Amniotic stem cell (primary cell): ENCODE results near the gene ZBED4.

Experiments used
- DNase-seq: peaks from one replicate; lab custom pipeline; 2025; lab: John Stamatoyannopoulos, UW

The ZBED4 gene

DNA sequence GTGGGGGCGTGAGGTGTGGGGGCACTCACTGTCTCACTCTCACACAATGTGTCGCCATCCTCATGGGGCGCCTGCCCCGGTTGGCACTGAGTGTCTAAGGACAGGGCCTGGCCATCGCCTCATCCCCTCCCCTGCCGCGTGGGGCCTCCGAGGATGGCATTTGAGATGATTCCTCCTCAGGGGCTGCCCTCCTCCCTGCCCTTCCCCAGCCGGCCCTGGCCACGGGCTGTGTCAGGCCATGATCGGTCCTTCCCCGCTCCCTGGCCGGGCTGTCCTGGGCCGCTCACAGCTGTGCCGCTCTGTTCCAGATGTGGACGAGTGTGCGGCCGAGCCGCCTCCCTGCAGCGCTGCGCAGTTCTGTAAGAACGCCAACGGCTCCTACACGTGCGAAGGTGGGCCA, 69.3 kb downstream of the ZBED4 start:
- DNase-seq = no peak

DNA sequence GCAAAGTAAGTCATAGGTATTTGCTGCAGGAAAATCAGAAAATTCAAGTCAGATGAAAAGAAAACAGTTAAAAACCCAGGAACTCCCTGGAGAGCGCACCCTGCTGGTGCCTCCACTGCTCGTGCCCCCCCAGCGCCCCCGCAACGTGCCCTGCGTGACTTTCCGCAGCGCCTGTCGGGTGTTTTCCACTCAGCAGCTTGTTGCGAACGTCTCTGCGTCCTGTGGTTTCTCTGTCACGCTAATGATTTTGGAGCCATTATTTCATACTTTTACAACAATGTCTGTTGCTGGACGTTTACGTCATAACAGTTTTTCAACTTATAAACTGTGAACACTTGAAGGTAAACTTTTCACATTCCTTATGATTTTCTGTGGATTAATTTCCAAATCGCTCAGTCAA, 69.8 kb downstream of the ZBED4 start:
- no peak for DNase-seq

DNA sequence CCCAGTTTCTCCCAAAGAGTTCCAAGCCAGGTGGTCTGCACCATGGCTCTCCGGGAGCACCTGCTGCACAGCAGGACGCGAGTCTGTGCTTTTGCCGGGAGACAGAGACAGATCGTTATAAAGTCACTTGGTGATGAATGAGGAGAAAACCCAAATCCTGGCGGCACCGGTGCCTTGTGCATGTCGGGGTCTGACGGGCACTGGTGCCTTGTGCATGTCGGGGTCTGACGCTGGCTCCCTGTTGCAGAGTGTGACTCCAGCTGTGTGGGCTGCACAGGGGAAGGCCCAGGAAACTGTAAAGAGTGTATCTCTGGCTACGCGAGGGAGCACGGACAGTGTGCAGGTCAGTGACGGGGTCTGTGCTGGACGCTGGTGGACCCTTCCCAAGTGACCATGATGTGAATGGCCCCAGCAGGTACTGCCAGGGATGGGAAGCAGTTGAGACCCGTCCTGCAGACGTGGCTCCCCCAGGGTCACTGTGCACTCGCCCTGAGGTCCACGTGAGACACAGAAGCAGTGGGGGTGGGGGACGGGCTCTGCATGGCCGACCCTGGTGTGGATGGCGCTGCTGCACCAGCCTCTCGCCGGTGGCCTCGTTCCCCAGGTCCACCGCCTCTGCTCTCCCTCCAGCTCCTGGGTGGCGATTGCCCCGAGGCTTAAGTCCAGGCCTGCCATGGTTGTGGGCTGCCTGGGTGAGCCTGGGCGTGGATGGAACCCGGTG, 70.6 kb downstream of the ZBED4 start:
- no peak for DNase-seq

DNA sequence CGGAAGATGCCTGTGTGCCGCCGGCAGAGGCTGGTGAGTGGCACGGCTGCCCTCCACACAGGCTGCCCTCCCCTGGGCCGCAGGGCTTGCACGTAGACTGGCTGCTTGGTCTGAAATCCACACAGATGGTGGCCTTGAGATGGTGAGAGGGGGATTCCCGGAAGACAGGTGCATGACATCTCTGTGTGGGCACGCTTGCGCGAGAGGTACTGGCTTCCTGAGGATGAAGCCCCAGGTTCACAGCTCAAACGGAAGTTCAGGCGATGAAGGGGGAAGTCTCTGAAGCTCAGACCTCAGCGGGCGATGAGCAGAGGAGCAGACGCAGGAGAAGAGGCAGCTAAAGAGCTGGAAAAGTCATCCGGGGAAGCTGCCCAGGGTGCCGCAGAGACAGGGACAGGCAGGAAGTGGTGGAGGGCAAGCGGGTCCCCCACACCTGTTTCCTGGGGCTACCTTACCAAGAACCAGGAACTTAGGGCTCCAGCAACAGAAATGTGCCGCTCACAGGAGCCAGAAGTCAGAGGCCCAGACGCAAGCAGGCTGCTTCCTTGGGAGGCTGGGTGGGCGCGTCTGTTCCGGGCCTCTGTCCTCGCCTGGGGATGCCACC, 72.0 kb downstream of the ZBED4 start:
- DNase-seq = no peak

DNA sequence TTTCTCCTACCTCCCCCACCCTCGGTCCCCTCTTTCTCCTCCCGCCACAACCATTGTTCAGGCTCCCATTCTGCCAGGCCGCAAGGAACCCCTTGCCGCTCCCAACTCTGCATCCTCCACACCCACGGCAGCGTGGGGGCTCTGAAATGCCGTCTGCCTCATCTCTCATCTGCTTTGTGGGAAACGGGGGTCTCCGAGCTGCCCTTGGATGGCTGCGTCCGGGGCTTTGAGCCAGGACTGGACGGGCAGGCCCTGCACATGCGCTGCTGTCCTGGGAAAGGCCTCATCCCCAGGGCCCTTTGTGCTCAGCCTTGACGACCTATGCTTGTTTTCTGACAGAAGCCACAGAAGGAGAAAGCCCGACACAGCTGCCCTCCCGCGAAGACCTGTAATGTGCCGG, 73.3 kb downstream of the ZBED4 start:
- no peak for DNase-seq

DNA sequence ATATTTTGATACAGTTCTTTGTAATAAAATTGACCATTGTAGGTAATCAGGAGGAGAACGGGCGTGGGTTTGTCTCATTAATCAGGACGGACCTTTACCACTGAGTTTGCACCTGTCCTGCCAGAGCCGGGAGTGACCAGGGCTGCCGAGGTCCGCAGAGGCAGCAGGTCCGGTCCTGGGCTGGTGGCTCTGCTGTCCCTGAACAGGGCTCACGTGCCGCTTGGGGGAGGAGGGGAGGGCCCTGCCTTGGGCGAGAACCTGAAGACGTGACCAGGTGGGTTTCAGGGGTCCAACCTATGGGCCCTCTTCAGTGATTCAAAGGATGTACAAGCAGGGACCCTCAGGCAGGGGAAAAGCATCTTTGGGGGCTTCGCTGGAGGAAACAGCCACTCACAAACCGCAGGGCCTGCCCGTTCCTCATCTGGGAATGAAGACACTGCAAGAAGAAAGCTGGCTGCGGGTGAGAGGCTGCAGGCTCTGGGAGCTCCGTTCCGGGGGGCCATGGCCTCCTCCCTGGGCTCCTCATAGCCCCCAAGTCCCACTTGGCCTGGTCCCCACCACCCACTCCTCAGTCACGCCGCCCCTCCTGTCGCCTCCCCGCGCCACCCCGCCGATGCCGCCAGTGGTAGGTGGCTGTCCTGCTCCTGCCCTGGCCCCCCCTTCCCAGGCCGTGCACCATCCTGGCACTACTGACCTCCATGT, 74.0 kb downstream of the ZBED4 start:
- DNase-seq = no peak

DNA sequence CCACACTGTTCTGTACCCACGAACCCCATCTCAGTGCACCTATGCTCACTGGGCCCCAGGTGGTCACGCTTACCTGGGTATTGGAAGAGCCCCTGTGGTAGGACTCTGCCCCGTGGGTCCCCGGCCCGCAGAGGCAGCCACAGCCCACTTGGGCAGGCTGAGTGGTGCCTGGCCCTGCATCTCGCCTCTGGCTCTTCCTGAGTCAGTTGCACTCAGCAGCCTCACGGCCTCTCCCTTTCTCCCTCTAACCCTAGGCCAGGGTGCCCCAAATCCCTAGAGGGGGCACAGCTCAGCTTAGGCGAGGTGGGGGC, 74.5 kb downstream of the ZBED4 start:
- no peak for DNase-seq

DNA sequence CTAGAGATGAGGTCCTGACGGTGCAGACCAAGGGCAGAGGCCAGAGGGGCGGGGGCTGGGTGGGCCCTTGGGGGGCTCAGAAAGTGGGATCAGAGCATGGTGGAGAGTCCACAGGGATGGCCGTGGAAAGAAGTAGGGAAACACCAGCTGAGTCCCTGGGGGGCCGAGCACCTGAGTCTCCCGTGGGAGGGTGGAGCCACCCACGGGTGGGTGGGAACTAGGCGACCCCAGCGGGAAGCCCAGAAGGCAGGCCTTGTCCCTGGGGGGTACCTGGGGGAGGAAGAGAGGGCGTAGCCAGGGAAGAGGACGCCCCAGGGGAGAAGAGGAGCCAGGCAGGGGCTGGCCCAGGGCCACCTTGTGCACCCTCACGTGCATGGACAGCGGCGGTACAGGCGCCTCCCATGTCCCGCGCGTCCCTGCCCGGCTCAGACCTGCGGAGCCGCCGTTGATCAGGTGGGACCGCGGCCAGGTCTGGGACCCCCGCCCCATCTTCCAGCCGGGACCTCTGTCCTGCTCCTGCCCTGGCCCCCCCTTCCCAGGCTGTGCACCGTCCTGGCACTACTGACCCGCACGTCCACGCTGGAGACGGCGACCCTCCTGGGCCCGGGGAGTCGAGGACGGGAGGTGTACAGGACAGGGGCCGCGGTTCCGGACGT, 75.0 kb downstream of the ZBED4 start:
- DNase-seq = no peak

DNA sequence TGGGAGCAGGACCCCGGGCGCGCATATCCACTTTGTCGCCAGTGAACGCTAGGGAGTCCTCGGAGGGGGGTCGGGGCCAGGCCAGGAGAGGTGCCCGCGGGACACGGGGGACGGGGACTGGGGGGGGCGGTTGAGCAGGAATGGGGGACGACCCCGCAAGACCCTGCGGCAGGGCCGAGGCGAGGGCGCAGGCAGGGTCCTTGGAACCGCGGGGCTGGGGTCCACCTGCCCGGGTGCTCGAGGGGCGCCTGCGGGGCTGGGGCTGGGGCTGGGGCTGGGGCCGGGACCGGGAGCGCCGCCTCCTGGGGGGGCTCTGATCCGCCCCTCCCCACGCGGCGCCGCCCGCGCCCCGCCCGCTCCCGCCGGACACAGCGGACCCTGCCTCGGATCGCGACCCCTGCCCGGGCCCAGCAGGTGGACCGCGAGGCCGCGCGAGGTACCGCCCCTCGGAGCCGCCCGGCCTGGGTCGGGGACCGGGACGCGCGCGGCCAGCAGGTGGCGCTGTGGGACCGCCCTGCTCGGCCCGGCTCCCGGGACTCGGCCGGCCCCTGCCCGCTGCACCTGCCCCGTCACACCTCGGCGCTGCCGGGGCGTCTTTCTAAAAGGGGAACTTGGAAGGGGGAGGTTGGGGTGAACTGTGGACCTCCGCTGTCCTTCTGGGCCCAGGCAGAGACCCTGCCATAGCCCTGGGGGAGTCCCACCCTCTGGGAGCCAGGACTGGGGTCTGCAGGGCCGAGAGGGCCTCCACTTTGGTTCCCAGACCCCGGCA, 75.8 kb downstream of the ZBED4 start:
- no peak for DNase-seq

DNA sequence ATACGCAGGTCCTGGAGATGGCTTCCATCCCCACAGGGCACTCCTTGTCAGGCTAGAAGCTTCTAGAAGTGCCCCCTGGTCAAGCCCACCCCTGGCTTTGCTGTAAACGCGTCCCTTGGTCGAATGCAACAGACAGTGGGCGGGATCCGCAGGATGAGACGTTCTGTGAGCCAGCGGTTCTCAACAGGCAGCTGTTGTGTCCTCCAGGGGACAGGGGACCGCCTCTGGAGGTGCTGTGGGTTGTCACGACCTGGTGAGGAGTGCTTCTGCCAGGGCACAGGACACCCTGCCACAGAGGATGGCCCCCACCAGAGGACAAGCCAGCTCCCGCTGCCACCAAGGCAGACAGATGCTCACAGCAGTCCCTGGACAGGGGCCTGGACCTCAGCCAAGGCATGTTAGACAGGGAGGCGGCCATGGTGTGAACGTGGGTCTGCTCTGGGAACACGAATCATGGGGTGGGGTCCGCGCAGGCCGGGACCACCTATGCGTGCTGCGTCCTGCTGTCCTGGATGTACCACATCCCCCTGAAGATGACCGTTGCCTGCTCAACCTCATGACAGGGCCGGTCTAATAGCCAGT, 76.4 kb downstream of the ZBED4 start:
- DNase-seq = no peak

DNA sequence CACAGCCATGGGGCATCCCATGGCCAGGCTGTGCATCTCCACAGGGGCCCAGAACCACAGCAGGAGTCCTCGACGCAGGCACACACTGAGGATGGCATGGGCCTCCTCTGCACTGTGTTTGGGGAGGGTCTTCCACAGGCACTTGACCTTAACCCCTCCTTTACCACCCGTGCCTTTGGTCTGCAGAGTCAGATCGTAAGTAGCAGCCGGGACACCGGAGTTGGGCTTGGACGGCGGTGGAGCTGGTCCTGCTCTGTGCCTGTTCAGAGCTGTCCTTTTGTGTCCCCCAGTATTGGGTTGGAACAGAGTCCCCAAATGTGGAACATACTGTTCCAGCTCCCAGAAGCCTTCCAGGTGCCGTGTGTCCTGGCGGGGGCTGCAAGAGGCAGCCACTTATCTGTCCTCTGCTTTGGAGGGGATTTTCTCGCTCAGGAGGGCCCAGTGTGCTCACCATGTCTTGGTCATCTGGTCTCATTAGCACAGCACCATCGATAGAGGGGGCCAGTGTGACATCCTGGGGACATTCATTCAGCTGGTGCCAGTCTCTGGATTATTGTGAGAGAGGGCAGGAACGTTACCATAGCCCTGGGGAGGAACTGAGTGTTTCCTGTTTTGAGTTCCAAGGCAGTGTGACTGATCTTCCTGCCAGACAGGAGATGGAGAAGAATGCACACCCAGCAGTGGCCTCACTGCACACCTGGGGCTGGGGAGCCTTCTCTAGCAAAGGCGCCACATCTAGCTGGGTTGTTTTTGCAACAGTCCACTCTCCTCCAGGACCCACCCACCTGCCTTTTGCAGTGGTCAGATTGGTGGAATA, 77.2 kb downstream of the ZBED4 start:
- no peak for DNase-seq

DNA sequence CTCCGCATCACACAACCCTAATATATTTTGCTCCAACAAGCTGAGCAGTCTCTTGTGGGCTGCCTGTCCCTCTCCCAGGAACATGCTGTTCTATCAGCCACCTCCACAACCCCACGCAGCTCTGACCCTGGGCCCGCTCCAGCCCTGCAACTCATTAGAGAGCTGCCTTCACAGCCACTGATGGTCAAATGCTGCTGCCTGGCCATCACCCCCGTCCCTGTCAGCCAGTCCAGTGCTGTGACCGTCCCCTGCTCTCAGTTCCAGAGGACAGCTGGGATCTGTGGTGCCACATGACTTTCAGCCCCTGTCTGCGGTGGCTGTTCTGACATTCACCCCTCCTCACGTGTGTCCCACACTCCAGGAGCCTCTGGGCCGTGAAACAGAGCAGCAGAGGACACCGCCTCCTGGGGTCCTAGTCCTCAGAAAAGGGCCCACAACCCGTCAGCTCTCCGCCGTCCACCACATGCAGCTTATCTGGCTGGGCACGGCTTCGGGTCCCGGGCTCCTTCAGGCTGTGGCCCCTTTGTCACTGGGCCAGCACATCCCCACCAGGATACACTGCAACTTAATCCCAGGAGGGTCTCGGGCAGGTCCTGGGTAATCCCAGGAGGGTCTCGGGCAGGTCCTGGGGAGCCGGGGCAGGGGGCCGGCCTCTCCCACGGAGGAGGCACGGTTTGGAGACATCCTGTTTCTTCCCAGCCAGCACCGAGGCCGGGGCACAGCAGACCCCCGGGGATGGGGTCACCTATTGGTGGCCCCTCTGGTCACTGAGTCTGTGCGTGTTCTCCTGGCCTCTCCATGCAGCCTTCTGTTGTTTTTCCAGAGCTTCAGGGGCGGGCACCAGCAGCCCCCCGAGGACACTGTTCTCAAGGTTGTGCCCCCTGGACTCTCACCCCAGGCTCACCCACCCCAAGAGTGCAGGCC, 79.9 kb downstream of the ZBED4 start:
- no peak for DNase-seq

DNA sequence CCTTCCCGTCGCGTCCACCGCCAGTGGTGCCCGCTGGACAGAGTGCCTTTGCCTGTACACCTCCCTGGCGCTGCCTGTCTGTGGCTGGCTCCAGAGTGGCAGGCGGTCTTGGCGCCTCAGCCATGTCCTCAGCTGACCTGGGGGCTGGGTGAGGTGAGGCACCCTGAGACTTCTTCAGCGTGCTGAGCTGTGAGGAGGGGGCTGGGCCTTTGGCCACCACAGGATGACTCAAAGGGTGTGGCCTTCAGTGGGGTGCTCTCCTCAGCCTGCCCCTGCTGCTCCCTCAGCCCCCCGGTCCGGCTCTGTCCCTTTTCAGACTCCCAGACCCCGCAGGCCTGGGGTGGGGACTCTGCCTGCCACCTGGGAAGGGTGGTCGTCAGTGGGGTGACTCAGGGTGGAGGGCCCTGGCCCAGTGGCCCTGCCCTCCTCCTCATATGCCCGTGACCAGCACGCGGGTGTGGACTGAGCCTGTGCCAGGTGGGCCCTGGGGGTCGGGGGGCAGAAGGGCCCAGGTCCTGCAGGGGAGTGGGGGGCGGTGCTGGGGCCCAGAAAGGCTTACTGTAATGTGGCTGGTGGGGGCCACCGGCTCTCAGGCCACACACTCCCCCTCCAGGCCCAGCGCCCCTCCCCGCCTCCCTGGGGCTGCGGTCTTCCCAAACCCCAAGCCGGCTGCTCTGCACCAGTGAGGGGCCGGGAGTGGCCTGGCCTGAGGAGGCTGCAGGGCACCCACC, 80.7 kb downstream of the ZBED4 start:
- no peak for DNase-seq

DNA sequence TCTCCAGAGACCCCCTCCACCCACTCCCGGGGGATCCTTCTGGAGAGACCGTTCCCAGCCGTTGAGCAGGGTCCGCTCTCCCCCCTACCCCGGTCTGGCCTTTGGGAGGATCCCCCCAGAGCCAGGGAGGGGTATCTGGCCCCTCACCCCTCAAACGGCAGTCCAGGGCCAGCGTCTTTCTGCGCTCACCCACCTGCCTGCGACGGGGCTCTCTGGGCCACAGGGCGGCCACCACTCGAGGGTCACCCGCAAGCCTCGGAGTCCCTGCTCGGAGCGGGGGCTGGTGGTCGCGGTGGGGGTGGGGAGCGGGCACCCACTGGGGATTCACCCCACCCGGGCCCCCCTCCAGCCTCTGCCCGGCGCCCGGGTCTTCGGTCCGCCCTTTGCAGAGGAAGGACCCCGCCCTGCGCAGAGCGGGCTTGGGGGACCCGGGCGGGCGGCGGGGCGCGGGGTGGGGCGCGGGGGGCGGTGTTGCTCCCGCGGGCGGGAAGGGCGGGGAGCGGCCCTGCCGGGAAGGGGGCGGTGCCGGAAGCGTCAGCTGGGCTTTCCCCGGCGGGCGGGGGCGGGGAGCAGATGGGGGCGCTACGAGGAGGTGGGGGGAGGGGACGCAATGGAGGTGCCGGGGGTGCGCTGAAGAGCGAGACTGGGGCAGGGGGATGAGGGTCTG, 81.4 kb downstream of the ZBED4 start:
- no peak for DNase-seq

DNA sequence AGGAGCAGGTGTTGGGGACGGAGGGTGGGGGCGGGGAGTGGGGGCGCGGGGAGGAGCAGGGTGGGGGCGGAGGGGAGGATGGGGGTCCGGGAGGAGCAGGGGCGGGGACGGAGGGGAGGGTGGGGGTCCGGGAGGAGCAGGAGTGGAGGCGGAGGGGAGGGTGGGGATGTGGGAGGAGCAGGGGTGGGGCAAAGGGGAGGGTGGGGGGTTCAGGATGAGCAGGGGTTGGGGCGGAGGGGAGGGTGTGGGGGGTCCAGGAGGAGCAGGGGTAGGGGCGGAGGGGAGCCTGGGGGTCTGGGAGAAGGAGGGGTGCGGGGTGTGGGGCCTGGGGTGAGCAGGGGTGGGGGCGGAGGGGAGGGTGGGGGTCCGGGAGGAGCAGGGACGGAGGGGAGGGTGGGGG, 81.9 kb downstream of the ZBED4 start:
- no peak for DNase-seq

DNA sequence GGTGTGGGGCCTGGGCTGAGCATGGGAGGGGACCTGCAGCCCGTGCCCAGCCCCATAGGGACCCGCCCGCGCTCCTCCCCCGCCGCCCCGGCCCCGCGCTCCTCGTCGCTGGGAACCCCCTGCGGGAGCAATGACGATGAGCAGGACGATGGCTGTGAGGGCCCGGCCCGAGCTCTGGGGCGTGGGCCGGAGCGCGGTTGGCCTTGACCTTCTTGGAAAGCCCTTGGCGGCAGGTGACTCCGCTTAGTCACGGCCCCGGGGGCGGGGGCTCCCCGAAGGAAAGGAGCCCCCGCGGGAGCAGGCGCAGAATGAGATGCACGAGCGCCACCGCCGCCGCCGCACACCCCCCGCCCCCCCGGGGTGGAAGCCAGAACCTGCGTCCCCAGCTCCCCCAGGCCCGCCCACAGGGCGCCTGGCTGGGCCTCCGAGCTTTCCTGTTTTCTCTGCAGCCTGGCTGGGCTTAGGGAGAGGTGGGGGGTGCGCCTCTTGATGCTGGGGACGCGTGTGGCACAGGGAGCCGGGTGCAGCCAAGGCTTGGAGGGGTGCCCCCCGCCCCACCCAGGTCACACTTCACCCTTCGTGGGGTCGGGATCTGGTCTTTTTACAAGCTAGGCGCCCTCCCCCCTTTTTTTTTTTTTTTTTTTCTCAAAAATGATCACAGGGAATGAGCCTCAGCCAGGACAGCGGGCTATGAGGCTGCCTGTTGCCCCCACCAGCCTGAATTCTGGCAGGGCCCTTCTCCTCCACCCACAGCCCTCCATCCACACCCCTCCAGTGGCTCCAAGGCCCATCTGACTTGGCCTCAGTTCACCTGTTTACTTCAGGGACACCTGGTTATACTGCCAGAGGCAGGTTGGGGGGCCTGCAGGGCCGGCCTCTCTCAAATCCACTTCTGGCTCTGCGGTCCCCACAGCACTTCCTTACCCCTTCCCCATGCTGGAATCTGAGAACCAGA, 82.7 kb downstream of the ZBED4 start:
- peak; percentile 33 for DNase-seq

DNA sequence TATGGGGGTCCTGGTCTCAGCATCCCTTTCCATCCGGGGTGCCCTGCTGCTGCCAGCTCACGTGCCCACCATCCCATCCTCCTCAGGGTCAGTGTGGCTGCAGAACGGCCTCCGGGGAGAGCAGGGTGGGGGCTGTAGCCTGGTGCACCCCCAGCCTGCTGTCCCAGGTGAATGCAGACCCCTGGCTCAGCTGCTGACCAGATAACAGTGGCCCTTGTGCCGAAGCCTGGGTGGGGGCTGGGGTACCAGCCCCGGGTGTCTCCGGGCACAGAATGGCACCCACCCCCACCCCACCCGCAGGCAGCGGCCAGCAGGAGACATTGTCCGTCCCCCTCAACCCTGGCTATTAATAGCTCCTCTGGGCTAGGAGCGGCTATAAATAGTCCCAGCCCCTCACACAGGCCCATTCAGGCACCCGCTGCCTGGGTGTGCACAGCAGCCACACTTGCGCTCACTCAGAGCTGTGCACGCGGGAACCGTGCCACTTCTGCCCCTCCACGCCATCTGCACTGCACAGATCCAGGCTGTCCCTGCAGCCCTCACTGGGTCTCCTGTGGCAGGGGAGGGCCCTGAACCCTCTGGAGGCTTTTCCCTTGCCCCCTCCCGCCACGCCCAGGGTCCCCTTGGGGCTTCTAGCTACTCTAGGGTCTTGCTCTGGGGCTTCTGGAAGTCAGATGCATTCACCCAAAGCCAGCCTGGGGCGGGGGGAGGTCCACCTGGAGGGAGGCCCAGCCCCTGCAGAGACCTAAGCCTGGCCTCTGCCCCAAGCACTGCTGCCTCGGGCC, 83.5 kb downstream of the ZBED4 start:
- DNase-seq = no peak
